ENCODE measurements around the gene NOP56. TPM values are rescaled to one million over a fixed set of nuclear protein-coding genes. Genes with fewer than 3 reads are reported as not detected.
A peak's percentile ranks its signal among the peaks of the same experiment; 100 is the strongest.

The NOP56 gene
- polyA plus RNA-seq, 1 experiment = 131 TPM

DNA sequence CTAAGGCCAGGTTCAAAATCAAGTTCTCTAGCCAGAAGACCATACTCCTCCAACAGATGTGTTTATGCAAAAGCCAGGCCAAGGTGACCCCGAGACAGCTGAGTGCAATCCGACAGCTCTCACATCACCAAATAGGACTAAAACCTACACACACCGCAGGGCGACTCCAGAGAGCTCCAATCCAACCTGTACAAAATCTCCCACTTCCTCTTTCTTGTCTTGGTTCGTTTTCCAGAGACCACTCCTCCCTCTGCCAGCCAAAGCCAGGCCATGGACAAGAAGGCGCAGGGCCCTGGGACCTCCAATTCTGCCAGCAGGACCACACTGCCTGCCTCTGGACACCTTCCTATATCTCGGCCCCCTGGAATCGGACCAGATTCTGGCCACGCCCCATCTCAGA, 11.5 kb upstream of the NOP56 start:
- TF ChIP-seq, protein P1, sequence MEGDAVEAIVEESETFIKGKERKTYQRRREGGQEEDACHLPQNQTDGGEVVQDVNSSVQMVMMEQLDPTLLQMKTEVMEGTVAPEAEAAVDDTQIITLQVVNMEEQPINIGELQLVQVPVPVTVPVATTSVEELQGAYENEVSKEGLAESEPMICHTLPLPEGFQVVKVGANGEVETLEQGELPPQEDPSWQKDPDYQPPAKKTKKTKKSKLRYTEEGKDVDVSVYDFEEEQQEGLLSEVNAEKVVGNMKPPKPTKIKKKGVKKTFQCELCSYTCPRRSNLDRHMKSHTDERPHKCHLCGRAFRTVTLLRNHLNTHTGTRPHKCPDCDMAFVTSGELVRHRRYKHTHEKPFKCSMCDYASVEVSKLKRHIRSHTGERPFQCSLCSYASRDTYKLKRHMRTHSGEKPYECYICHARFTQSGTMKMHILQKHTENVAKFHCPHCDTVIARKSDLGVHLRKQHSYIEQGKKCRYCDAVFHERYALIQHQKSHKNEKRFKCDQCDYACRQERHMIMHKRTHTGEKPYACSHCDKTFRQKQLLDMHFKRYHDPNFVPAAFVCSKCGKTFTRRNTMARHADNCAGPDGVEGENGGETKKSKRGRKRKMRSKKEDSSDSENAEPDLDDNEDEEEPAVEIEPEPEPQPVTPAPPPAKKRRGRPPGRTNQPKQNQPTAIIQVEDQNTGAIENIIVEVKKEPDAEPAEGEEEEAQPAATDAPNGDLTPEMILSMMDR (IDR thresholded peaks at IDR 0.05; ENCODE audit: insufficient read depth, low read depth, low read length) = no peak
- ChIA-PET CTCF (no interaction called here), POLR2A (no interaction called here)
- Histone ChIP-seq H3K36me3 (ENCODE audit: control insufficient read depth, insufficient read depth, low read length) (no peaks in the 10 kb centered on the region), H3K27me3 (ENCODE audit: control insufficient read depth, insufficient read depth, low read length) (no peaks in the 10 kb centered on the region), H3K4me3 (ENCODE audit: low read depth, low read length) (no peak overlapping the region)
- no peak for DNase-seq (ENCODE audit: low read depth)

DNA sequence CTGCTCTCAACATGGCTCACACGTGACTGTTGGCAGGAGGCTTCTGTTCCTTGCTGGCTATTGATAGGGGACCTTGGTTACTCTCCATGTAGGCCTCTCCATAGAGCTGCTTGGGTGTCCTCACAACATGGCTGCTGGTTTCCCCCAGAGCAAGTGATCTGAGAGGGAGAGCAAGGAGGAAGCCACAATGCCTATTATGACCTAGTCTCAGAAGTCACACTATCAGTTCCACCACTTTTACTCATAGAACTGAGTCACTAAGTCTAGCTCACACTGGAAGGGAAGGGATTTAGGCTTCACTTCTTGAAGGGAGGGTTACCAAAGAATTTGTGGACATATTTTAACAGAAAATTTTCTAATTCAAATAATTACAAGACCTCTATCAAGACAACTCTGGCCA, 8.7 kb upstream of the NOP56 start:
- no peak for DNase-seq (ENCODE audit: low read depth)
- ChIA-PET POLR2A (no interaction called here), CTCF (interaction anchor here (0.7 to 1.9 kb wide), 3 partner anchors 109 to 122 kb away, joined by 3 to 7 read pairs (median 5); no protein-coding TSS in a partner anchor)
- Histone ChIP-seq H3K4me3 (ENCODE audit: low read depth, low read length) (no peak overlapping the region), H3K27me3 (ENCODE audit: control insufficient read depth, insufficient read depth, low read length) (no peaks in the 10 kb centered on the region), H3K36me3 (ENCODE audit: control insufficient read depth, insufficient read depth, low read length) (no peaks in the 10 kb centered on the region)
- TF ChIP-seq, protein P1 (IDR thresholded peaks at IDR 0.05; ENCODE audit: insufficient read depth, low read depth, low read length) = no peak

DNA sequence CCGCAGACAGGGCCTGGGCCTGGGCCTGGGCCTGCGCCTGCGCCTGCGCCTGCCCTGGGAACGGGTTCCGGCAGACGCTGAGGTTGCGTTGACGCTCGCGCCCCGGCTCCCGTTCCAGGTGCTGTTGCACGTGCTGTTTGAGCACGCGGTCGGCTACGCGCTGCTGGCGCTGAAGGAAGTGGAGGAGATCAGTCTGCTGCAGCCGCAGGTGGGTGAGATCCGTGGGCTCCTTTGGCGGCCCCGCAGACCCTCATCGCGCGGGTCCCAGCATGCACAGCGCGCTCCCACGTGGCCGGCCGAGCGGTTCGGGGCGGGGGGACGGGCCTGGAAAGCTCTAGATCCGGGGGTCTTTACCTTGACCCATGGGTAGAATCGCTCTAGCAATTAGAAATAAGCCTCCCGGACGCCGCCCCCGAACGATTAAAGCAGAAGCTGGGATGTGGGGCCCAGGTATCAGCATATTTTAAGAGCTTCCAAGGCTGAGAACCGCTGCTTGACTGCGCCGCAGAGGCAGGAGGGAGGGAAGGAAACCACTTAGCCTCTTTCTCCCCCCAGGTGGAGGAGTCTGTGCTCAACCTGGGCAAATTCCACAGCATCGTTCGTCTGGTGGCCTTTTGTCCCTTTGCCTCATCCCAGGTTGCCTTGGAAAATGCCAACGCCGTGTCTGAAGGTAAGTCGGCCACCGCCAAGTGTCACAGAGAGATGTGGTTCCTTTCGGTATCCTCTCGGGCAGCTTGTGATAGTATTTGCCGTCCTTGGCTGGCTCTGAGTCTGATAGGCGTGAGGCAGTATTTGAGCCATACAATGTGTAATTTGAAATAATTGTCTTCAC, 508 bp downstream of the NOP56 start:
- ChIA-PET CTCF (interaction anchor here (1.3 to 1.6 kb wide), 2 partner anchors 8 to 129 kb away, joined by 3 to 8 read pairs; no protein-coding TSS in a partner anchor), POLR2A (interaction anchor here (1.5 kb wide), 1 partner anchor 11 kb away, joined by 5 read pairs; the partner anchor contains the start of gene IDH3B)
- no peaks in the 10 kb centered on the region for H3K27me3 ChIP-seq (ENCODE audit: control insufficient read depth, insufficient read depth, low read length)
- TF ChIP-seq, protein P1 (IDR thresholded peaks at IDR 0.05; ENCODE audit: insufficient read depth, low read depth, low read length) = no peak
- no peak for DNase-seq (ENCODE audit: low read depth)
- peaks cover 29% of the 10 kb centered on the region for H3K36me3 ChIP-seq (ENCODE audit: control insufficient read depth, insufficient read depth, low read length)
- peak overlapping the region; percentile 87 for H3K4me3 ChIP-seq (ENCODE audit: low read depth, low read length)

DNA sequence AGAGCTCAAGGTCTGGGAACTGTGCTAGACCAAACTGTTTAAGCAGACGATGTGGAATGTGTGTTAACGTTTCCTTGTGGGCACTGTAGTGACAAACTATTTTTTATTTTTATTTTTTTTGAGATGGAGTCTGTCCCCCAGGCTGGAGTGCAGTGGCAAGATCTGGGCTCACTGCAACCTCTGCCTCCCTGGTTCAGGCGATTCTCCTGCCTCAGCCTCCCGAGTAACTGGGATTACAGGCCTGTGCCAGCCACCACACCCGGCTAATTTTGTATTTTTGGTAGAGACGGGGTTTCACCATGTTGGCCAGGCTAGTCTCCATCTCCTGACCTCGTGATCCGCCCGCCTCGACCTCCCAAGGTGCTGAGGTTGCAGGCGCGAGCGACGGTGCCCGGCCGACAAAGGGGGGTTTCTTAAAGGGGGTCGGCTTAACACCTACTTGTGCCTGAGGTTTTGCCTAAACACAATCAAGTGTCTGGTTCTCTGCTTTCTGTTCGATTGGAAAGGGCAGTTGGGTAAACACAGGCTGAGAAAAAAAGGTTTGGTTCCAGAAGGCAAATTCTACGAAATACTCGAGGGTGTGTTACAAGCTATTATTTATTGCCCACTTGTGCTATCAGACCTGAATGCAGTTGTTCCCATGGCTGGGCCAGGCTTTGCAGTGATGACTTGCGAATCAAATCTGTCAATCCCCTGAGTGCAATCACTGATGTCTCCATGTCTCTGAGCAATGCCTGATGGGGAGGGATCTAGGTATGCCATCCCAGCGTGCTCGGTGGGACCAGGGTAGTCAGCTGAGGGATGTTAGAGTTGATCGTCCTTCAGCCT, 1.3 kb downstream of the NOP56 start:
- Histone ChIP-seq H3K4me3 (ENCODE audit: low read depth, low read length) (peak overlapping the region; percentile 87), H3K36me3 (ENCODE audit: control insufficient read depth, insufficient read depth, low read length) (peaks cover 34% of the 10 kb centered on the region), H3K27me3 (ENCODE audit: control insufficient read depth, insufficient read depth, low read length) (no peaks in the 10 kb centered on the region)
- CTCF ChIA-PET = interaction anchor here (1.3 kb wide), 1 partner anchor 9 kb away, joined by 3 read pairs; no protein-coding TSS in a partner anchor
- TF ChIP-seq, protein P1 (IDR thresholded peaks at IDR 0.05; ENCODE audit: insufficient read depth, low read depth, low read length) = no peak
- no peak for DNase-seq (ENCODE audit: low read depth)
- POLR2A ChIA-PET = interaction anchor here (1.5 kb wide), 1 partner anchor 10 kb away, joined by 5 read pairs; the partner anchor contains the start of gene IDH3B

DNA sequence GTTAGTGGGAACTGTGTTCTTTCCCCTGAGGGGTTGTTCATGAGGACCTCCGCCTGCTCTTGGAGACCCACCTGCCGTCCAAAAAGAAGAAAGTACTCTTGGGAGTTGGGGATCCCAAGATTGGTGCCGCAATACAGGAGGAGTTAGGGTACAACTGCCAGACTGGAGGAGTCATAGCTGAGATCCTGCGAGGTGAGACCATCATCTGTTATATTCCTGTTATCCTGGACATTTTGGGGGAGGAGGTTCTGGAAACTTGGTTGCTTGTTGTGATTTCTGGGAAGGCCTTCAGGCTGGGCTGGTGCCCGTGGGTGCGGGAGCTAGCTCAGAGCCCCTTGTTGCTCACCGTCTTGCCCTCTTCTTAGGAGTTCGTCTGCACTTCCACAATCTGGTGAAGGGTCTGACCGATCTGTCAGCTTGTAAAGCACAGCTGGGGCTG, 2.0 kb downstream of the NOP56 start:
- Histone ChIP-seq H3K36me3 (ENCODE audit: control insufficient read depth, insufficient read depth, low read length) (peaks cover 39% of the 10 kb centered on the region), H3K4me3 (ENCODE audit: low read depth, low read length) (no peak overlapping the region; the same call in 1 of the 2 replicates), H3K27me3 (ENCODE audit: control insufficient read depth, insufficient read depth, low read length) (no peaks in the 10 kb centered on the region)
- ChIA-PET POLR2A (no interaction called here), CTCF (interaction anchor here (1.0 to 1.3 kb wide), 2 partner anchors 10 to 129 kb away, joined by 3 read pairs; no protein-coding TSS in a partner anchor)
- DNase-seq (ENCODE audit: low read depth) = no peak
- TF ChIP-seq, protein P1 (IDR thresholded peaks at IDR 0.05; ENCODE audit: insufficient read depth, low read depth, low read length) = no peak

Measured in BJ (cell line).